MM.1S (cell line): Measurements from ENCODE around the gene PRKCG.

Source experiments
- DNase-seq: peaks from one replicate; pipeline ENCODE4 v3.0.0-alpha.2; 2015
- H2AFZ ChIP-seq: fragments of 300-600 bp; sonication (generic); 2 replicates; pipeline ENCODE4 v1.6.0; 2016; ENCODE audit warnings: antibody characterized with exemption, low read length
- H3F3A ChIP-seq: fragments of 300-600 bp; sonication (generic); 2 replicates; pipeline ENCODE4 v1.6.1; 2016; ENCODE audit warnings: mild to moderate bottlenecking, antibody characterized with exemption, low read length, moderate library complexity, mixed read lengths; ENCODE audit not compliant: insufficient read depth
- H3K27ac ChIP-seq: fragments of 300-600 bp; sonication (generic); 2 replicates; pipeline ENCODE4 v1.5.1; 2016; ENCODE audit warnings: mild to moderate bottlenecking, low read length
- H3K27me3 ChIP-seq: fragments of 300-600 bp; sonication (generic); replicated peaks from 2 replicates; pipeline ENCODE4 v1.6.0; 2016; ENCODE audit warnings: low read length; ENCODE audit not compliant: insufficient read depth
- H3K36me3 ChIP-seq: fragments of 300-600 bp; sonication (generic); replicated peaks from 2 replicates; pipeline ENCODE4 v1.6.1; 2016; ENCODE audit warnings: mild to moderate bottlenecking, low read length, mixed read lengths; ENCODE audit not compliant: insufficient read depth
- H3K4me1 ChIP-seq: fragments of 300-600 bp; sonication (generic); 2 replicates; pipeline ENCODE4 v1.6.1; 2016; ENCODE audit warnings: low read length, mixed read lengths
- H3K4me2 ChIP-seq: fragments of 300-600 bp; sonication (generic); 2 replicates; pipeline ENCODE4 v1.6.0; 2016; ENCODE audit warnings: low read depth, low read length
- H3K4me3 ChIP-seq: fragments of 300-600 bp; sonication (generic); 2 replicates; pipeline ENCODE4 v1.5.1; 2016; ENCODE audit warnings: low read length, mixed read lengths
- H3K79me2 ChIP-seq: fragments of 300-600 bp; sonication (generic); 2 replicates; pipeline ENCODE4 v1.6.1; 2016; ENCODE audit warnings: mixed run types, low read length, mixed read lengths
- H3K9ac ChIP-seq: fragments of 300-600 bp; sonication (generic); 2 replicates; pipeline ENCODE4 v1.6.1; 2016; ENCODE audit warnings: low read length, mixed read lengths
- H3K9me2 ChIP-seq: fragments of 300-600 bp; sonication (generic); replicated peaks from 2 replicates; pipeline ENCODE4 v1.6.1; 2016; ENCODE audit warnings: mild to moderate bottlenecking, low read length, mixed read lengths; ENCODE audit not compliant: insufficient read depth
- H3K9me3 ChIP-seq: fragments of 300-600 bp; sonication (generic); replicated peaks from 2 replicates; pipeline ENCODE4 v1.6.1; 2016; ENCODE audit warnings: mild to moderate bottlenecking, low read length, mixed read lengths; ENCODE audit not compliant: insufficient read depth
- H4K20me1 ChIP-seq: fragments of 300-600 bp; sonication (generic); 2 replicates; pipeline ENCODE4 v1.6.1; 2016; ENCODE audit warnings: mild to moderate bottlenecking, low read length, moderate library complexity, mixed read lengths; ENCODE audit not compliant: insufficient read depth
- CTCF ChIP-seq: fragments of 300-600 bp; sonication (generic); IDR thresholded peaks from 2 replicates; pipeline ENCODE4 v1.5.1; 2016; ENCODE audit warnings: antibody characterized with exemption, low read length, mixed read lengths
- EZH2 ChIP-seq: fragments of 300-600 bp; sonication (generic); optimal IDR thresholded peaks from 2 replicates; pipeline ENCODE3; 2017; ENCODE audit warnings: low read depth, mild to moderate bottlenecking, antibody characterized with exemption, low read length, mixed read lengths
- EZH2phosphoT487 ChIP-seq: fragments of 300-600 bp; sonication (generic); IDR thresholded peaks from 2 replicates; pipeline ENCODE4 v1.6.1; 2018; ENCODE audit warnings: antibody characterized with exemption, low read length

Gene PRKCG

GRCh38 chr19:53870485-53870844 is 11.5 kb upstream of the PRKCG start:
- Histone ChIP-seq H3K9ac (no peak overlapping the region), H3K9me3 (no peaks in the 10 kb centered on the region), H3K4me1 (no peaks in the 10 kb centered on the region), H3K36me3 (no peaks in the 10 kb centered on the region), H3K27me3 (peaks cover 4% of the 10 kb centered on the region; the same call in 1 of the 2 replicates), H3K4me2 (no peak overlapping the region), H3K79me2 (no peaks in the 10 kb centered on the region), H4K20me1 (no peaks in the 10 kb centered on the region), H3K27ac (no peak overlapping the region), H3K9me2 (no peaks in the 10 kb centered on the region), H3F3A (no peaks in the 10 kb centered on the region), H2AFZ (no peak overlapping the region), H3K4me3 (no peak overlapping the region)
- no peak for DNase-seq
- TF ChIP-seq EZH2phosphoT487: no peak
- TF ChIP-seq CTCF: no peak
- no peak for TF ChIP-seq EZH2

GRCh38 chr19:53871454-53871853 is 10.5 kb upstream of the PRKCG start:
- H3K4me1 ChIP-seq: no peaks in the 10 kb centered on the region
- no peaks in the 10 kb centered on the region for H3K79me2 ChIP-seq
- H3K36me3 ChIP-seq: no peaks in the 10 kb centered on the region
- DNase-seq: no peak
- H3K9me2 ChIP-seq: no peaks in the 10 kb centered on the region
- no peak overlapping the region for H3K27ac ChIP-seq
- no peaks in the 10 kb centered on the region for H4K20me1 ChIP-seq
- H3K9me3 ChIP-seq: no peaks in the 10 kb centered on the region
- H3K9ac ChIP-seq: no peak overlapping the region
- H3F3A ChIP-seq: no peaks in the 10 kb centered on the region
- no peak overlapping the region for H3K4me3 ChIP-seq
- TF ChIP-seq EZH2phosphoT487: no peak
- no peak for TF ChIP-seq CTCF
- no peak overlapping the region for H3K4me2 ChIP-seq
- H3K27me3 ChIP-seq: no peaks in the 10 kb centered on the region; the same call in 1 of the 2 replicates
- no peak overlapping the region for H2AFZ ChIP-seq

- Histone ChIP-seq H4K20me1 (no peaks in the 10 kb centered on the region), H3F3A (no peaks in the 10 kb centered on the region), H3K9me3 (no peaks in the 10 kb centered on the region), H3K4me2 (no peak overlapping the region), H3K27ac (no peak overlapping the region), H2AFZ (no peak overlapping the region), H3K9me2 (no peaks in the 10 kb centered on the region), H3K4me3 (no peak overlapping the region), H3K36me3 (no peaks in the 10 kb centered on the region), H3K27me3 (no peaks in the 10 kb centered on the region; the same call in 1 of the 2 replicates), H3K4me1 (no peaks in the 10 kb centered on the region), H3K9ac (no peak overlapping the region), H3K79me2 (no peaks in the 10 kb centered on the region)
- TF ChIP-seq EZH2phosphoT487: no peak
- TF ChIP-seq EZH2: no peak
- no peak for TF ChIP-seq CTCF
- DNase-seq: no peak
These were observed 9.2 kb upstream of the PRKCG start for GRCh38 chr19:53872762-53873161.
